Glomerular endothelial cell (primary cell): Measurements from ENCODE around the gene CDC45. TPM values are rescaled to one million over a fixed set of nuclear protein-coding genes. Genes with fewer than 3 reads are reported as not detected.
A peak's percentile ranks its signal among the peaks of the same experiment; 100 is the strongest.

Experiments used
- DNase-seq: peaks from one replicate; pipeline ENCODE4 v3.0.0-alpha.2; 2011; ENCODE audit warnings: low read depth, low spot score; ENCODE audit errors: extremely low read depth
- total RNA-seq: library from RNA; depleted of rRNA; stranded (reverse); fragments of >200 nt; gene quantifications from 2 replicates; pipeline ENCODE4 v1.2.3, GENCODE V29; 2015

Gene CDC45
- total RNA-seq, 1 donor from 2014 or later = 11.5 TPM

DNA sequence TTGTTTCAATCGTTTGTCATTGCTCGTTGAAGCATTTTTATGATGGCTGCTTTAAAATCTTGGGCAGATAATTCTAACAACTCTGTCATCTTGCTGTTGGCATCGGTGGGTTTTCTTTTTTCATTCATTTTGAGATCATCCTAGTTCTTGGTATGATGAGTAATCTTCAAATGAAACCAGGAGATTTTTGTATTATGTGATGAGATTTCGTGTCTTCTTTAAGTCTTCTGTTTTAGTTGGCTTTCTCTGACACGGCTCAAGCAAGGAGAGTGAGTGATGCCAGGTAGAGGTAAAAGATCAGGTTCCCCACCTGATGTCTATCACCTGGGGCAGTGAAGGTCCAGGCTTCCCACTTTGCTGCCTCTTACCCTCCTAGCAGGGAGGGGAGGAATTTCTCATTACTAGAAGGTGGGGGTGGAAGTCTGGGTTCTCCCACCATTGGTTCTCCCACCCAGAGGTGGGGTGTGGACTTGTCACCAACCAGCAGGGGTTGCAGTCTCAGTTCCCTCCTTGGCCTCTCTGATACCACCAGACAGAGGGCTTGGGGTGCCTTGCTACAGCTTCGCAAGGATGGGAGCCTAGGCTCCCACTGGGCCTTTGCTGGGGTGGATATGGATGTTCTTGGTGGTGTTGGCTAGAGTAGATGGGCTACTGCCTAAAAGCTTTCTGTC is 12.9 kb downstream of the CDC45 start:
- no peak for DNase-seq

DNA sequence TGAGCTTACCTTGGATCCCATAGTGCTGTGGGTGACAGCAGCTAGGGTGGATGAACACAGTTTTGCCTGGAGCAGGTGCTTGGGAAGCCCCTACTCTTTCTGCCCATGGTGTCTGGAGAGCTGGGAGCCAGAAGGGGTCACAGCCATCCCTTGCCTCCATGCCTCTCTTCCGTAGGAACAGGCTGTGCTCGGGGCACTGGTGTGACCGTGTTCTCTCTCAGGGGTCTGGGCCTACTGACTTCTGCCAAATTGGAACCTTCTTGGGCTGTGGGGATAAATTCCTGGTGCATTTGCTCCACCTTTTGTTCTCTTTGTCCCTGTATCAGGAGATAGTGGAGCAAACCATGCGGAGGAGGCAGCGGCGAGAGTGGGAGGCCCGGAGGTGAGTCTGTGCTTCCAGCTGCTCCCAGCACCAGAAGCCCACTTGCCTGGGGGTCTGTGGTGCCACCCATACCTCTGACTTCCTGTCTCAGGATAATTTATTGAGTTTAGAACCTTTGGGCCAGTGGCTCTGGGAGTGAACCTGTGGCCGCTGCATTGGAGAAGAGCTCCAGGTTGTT is 14.4 kb downstream of the CDC45 start:
- DNase-seq = no peak

DNA sequence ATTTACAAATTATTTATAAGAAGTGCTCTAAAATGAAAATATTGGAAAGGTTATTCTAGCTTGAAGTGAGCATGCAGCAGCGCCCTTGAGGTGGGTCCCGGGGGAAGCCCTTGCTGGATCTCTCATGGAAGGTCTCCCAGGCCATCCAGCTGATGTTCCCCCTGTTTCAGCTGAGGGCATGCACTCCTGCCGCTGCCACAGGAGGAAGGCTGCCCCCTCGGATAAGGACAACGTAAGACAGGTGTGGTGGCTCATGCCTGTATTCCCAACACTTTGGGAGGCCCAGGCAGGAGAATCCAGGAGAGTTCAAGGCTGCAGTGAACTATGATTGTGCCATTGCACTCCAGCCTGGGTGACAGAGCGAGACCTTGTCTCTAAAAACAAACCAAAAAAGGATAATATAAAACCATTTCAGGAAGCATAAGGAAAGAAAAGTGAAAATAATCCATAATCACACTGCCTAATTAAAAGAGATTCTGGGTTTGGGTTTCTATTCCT is 15.0 kb downstream of the CDC45 start:
- DNase-seq = no peak

DNA sequence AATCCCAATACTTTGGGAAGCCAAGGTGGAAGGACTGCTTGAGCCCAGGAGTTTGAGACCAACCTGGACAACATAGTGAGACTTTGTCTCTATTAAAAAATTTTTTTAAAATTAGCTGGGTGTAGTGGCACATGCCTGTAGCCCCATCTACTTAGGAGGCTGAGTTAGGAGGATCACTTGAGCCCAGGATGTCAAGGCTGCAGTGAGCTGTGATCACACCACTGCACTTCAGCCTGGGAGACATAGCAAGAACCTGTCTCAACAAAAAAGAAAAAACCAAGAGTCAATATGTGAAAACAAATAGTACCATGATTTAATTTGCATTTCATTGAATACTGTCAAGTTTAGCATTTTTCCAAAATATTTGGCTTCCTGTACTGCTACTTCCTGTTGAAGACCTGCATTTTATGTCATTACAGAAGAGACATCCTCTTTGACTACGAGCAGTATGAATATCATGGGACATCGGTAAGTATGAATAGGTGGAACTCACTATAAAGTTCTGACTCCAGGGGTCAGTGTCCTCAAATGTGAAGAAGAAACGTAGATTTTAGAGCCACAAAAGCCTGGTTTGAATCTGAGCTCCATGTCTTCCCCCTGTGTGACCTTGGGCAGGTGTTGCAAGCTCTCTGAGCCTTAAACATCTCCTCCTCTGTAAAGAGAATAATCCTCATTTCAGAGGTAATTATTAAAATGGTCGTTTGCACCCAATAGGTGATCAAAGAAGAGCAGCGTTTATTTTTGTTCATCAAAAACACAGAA is 16.0 kb downstream of the CDC45 start:
- peak; percentile 42 for DNase-seq

DNA sequence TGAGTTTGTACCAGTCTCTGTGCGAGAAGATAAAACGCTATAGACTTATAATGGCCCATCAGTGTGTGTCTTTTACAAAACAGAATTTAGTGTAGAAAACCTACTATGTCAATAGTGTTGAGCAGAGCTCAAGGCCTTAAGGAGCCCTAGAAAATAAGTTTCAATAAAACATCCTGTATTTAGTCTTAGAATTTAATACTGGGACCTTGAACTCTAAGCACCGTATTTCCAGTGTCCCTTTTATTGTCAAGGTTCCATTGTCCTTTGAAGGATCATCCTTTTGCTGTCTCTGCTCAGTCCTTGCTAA is 16.6 kb downstream of the CDC45 start:
- DNase-seq = no peak

DNA sequence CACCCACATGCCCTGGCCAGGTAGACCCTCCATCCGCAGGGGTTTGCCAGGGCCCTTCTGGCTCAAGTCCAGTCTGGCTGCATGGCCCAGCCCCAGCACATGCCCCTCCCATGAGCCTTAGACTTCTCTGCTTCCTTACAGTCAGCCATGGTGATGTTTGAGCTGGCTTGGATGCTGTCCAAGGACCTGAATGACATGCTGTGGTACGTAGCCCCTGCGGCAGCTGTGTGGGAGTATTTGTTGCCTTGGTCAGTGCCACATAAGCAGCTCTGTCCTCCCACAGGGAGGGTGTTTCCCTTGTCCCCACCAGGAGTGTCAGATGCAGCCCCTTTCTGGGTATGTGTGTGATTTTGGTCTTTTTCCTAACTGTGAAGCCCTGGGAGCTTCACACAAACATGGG is 17.5 kb downstream of the CDC45 start:
- peak; percentile 39 for DNase-seq

DNA sequence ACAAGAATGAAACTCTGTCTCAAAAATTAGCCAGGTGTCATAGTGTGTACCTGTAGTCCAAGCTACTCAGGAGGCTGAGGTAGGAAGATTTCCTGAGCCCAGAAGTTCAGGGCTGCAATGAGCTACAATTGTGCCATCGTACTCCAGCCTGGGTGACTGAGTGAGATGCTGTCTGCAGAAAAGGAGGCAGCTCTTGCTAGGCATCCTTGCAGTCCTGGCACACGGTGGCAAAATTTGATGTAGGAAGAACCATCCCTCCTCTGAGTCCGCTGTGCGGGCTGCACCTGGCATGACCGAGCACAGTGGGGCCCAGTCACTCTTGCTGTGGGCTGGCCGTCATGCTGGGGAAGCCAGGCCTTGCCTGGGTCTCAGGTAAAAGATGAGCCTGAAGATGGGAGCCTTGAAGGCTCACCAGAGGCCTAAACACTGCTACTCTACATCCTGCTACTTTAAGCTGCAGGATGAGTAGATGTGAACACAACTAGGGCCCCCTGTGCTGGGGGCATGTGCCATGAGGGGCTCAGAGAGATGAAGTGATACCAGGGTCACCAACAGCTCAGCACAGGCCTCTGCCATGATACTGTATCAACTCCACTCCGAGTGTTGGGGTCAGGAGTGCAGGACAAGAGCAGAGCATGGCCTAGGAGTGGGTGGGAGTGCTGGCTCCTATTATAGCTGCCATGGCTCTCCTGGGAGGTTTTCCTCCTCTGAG is 18.6 kb downstream of the CDC45 start:
- no peak for DNase-seq

DNA sequence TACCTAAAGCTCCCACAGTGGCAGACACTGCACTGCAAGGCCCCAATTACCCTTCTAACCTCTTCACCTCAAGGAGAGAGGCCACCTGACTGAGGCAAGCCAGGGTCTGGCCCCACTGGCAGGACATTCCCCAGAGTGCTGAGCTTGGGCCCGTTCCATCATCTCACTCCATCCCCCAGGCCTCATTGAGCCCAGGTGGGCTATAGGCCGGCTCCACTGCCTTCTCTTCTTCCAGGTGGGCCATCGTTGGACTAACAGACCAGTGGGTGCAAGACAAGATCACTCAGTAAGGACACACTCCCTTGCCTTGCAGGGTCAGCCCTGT is 19.1 kb downstream of the CDC45 start:
- DNase-seq = no peak

DNA sequence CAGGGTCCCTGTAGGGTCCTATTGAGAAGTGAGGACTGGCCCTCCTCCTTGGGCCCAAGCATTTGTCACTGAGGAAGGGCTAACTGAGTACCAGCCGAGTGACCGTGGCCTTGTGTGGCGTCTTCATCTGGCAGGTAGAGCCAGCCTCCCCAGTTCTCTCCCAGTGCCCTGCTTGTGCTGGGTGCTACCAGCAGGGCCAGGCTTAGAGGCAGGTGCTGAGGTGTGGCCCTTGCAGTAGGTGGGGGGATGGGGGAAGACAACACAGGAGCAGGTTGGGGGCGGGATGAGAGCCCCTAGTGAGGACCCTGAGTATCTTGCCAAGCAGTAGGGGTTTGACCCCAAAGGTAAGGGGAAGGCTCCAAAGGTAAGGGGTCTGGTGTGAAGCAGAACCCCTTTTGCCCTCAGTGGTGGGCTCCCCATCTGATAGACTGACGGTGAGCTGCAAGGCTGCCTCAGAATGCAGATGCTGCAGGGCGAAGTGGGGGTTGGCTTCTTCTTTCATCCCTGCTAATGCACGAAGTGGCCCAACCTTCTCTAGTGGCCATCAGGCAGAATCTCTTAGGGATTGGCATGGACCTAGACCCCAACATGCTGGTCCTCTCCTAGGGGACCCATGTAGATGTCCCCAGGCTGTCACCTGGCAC is 19.6 kb downstream of the CDC45 start:
- DNase-seq = no peak

DNA sequence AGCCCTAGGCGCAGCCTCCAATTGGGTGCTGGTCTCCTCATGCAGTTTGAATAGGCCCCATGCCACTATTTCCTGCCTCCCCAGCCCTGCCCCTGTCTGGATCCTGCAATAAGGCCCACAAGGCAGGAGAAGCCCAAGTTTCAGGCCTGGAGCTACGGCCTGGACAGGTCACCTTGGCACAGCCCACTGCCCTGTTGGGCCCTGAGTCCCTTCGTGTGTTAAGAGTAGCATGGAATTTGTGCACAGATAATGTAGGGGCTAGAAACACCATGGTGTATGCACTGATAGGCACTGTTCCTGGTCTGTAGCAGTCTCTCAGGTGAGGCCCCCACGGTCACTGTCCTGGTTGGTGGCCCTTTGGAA is 20.1 kb downstream of the CDC45 start:
- DNase-seq = no peak

DNA sequence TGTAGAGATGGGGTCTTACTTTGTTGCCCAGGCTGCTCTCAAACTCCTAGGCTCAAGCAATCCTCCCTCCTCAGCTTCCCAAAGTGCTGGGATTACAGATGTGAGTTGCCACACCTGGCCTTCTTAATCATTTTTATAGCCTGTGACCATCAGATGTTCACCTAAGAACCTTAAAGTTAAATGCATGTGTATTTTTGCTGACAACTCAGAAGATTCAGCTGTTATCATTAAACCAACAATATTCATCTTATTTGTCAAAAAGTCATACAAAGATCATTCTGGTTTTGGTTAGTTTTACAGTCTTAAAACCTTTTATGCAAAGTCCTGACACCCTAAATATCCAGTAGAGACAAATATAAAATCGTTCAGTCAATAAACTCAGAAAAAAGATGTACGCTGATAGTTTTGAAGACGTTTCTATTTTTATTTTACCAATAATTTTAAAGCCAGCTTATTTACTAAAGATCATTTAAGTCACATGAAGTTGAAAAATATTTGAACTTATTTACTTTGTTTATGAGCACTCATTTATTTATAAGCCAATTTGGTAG is 22.3 kb downstream of the CDC45 start:
- no peak for DNase-seq

DNA sequence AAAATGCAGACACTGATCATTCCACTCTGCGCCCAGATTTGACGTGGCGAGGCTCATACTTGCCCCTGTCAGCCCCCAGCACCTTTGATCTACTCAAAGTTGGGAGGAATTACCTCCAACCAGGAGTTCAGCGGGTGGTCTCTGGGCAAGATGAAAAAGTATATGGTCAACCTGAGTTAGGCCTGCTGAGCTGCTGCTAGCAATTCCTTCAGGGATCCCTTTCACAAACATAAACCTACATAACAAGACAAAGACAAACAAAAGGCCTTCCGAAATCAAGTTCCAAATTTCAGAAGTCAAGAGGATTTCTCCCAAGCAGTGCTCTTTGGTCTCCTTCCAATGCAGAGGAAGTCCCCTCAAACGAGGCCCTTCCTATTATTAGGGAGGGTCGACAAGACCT is 23.6 kb downstream of the CDC45 start:
- DNase-seq = no peak

DNA sequence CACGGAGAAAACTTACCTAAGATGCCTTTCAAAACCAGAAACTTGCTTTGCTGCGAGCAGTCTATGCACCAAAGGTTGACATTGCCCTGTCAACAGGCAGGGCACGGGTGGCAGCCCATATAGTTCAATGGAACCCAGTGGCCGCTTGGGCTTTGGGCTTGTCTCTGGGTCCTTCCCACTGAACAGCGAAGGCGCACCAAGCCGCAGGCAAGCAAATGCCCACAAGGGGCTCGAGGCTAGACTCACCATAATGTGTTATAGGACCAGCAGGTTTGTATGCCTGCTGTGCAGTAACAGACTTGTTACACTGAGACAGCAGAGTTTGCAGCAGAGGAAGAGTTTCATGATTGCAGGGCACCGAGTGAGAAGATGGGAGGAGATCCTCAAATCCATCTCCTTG is 24.1 kb downstream of the CDC45 start:
- DNase-seq = no peak

DNA sequence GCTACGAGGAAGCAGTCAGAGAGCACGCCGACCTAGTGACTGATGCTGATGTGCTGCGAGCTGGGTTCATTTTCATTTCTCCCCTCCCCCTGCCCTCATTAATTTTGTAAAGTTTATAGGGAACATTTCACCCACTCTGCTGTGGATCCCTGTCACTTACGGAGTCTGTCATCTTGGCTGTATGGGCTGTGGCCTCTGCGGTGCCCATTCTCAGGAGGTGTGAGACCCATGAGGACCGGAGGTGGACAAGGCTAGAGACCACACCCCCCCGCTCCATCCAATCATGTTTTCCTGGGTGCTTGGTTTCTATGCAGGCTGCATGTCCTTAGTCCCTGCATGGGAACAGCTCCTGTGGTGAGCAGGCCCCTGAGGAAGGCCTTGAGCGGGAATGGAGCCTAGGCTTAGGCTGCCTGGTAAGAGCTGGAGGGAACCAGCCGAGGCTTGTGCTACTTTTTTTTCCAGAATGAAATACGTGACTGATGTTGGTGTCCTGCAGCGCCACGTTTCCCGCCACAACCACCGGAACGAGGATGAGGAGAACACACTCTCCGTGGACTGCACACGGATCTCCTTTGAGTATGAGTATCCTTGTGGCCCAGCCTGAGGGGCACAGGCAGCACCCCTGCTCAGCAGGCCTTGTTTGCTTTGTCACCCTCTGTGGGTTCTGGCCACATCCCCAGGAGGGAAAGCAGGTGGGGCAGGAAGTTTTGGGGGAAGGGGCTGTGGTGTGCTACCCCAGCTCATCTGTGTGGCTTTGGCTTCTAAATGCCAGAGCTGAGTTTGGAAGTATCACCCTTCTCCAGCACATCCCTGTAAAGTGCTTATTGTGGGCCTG is 25.4 kb downstream of the CDC45 start:
- DNase-seq = no peak

DNA sequence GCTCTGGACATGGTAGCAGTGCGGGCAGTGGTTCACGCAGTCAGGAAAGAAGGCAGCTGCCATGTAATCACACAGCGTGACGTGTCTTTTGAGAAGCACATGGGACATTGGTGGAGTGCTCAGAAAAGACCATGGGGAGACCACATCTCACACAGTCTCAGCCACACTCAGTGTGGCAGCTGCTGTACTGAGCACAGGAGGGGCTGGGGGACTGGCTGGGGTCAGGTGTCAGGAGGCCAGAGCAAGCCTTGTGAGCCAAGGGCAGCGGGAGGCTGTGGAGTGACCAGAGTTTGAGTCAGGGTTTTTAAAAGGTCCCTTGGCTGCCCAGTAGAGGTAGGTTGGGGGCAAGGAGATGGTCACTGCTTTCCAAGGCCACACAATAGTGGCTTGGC is 26.0 kb downstream of the CDC45 start:
- no peak for DNase-seq

DNA sequence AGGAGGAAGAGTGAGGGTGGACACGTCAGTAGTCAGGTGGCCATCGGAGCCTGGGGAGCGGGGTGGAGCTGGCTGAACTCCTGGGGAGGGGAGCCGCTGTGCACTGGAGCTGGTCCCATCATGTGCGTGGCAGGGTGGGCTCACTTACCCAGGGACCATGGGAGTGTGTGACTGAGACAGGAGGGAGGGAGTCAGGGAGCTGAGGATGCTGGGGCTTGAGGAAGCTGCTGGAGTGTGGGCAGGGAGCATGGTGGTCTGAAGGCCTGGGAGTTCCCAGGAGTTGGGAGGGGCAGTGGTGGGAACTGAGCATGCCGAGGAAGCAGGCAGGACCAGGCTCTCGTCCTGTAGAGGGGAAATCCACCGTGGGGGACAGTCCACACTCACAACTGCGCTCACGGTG is 26.5 kb downstream of the CDC45 start:
- no peak for DNase-seq

DNA sequence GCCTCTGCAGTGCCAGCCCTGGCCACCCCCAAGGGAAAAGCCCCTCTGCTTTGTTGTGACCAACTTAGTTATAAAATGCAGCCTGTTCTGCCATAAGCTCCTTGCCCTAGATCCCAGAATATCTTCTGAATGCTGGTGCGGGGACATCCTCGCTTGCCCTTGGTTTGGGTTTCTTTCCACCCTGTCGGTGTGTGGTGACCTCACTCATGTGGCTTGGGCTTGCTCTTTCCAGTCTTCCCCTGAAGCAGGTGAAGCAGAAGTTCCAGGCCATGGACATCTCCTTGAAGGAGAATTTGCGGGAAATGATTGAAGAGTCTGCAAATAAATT is 27.8 kb downstream of the CDC45 start:
- no peak for DNase-seq

DNA sequence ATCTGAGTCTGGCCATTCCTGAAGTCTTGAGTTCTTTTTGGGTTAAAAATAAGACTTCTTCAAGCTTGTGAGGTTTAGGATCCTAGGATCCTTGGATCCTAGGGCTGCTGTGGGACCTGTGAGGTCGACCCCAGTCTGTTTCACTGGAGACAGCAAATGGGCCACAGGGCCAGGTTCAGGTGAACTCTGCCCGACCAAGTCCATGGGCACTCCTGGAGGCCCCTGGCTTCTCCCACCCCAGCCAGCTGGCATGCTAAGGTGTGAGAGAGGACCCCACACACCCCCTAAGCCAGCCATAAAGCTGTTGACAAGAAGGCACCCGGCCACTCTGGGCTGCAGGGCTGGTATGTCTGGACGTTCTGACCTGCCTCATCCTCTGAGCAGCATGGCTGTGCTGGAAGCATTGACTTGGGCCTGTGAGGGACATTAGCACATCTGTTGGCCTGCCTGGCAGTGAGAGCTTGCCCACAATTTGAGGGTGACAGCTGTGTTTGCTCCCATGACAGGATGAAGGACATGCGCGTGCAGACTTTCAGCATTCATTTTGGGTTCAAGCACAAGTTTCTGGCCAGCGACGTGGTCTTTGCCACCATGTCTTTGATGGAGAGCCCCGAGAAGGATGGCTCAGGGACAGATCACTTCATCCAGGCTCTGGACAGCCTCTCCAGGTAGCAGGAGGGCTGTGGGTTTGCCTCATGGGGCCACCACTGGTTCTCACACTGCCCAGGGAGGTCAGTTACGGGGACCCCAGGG is 28.5 kb downstream of the CDC45 start:
- no peak for DNase-seq

DNA sequence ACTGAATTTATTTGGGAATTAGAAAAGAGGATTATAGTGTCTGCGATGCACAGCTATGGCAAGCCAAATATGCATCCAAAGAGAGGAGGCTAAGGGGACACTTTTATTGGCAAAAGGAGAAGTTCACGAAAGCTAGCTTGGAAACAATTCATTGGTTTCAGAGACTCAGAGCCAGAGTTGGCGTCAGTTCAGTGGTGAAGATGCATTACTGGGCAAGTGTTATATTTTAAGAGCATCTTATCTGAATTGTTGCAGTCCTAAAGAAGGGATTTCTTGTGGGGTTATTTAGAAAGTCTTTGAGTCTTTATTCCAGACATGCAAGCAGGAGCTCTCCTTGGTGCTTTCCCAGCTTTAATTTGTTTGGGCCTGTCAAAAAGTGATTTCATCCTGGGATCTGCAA is 29.5 kb downstream of the CDC45 start:
- DNase-seq = no peak

DNA sequence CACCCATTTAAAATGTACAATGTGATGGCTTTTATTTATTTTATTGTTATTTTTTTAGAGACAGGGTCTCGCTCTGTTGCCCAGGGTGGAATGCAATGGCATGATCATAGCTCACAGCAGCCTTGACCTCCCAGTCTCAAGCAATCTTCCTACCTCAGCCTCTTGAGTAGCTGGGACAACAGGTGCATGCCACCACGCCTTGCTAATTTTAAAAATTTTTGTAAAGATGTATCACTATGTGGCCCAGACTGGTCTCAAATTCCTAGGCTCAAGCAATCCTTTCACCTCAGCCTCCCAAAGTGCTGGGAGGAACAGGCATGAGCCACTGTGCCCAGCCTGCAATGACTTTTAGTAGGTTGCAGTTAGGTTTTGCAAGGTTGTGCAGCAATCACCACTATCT is 30.2 kb downstream of the CDC45 start:
- no peak for DNase-seq
